ENCODE results near the gene GSTA1. TPM values are rescaled to one million over a fixed set of nuclear protein-coding genes. Genes with fewer than 3 reads are reported as not detected.
"Not testable (repeated sequence)": the region's sequence is repeated elsewhere in the genome, so short reads cannot be mapped to it uniquely, and the experiment has no call there.

The GSTA1 gene
- polyA plus RNA-seq, 1 experiment: not detected

DNA sequence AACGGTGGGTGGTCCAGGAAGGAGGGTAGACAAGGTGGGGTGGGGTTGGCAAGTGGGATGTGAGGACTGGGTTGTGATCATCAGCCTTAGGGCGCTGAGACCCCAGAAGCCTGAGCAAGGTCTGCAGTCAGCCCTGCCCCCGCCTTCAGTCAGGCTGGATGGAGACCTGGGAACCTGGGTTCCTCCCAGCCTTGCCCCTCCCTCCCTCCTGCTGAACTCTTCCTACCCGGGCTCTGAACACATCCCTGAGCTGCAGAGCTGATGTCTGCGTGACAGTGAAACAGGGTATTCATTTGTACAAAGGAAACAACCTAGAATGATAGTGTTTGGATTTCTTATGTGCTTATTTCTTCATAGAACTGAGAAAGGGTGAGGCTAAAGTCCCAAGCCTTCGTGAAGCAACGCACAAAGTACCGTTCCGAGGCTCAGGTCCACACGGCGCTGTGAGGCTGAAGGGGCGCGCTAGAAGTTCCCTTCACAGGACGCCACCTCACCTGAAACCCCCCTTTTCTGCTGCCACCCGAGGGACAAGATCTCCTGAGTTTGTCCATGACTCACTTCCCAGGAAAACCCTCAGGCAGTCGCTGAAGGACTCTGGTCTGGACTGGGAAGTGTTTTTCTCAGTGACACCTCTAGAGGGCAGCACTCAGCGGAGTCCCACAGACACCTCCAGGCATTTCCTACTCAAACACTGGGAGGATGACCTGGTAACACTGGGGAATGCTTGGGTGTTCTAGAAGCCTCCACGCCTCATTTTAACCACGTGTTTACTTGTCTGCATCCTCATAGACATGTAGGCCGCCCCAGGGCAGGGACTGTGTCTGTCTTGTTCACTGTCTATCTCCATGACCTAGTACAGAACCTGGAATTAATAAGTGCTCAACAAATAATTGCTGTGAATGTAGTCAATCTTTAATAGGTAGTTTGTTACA is 35.8 kb upstream of the GSTA1 start:
- CTCF ChIA-PET: interaction anchor here (0.6 to 1.6 kb wide), 3 partner anchors 9 to 157 kb away, joined by 3 to 5 read pairs (median 3); no protein-coding TSS in a partner anchor
- POLR2A ChIA-PET: no interaction called here
- Histone ChIP-seq H3K4me3 (ENCODE audit: low read depth, low read length) (no peak overlapping the region), H3K36me3 (ENCODE audit: control insufficient read depth, insufficient read depth, low read length) (no peaks in the 10 kb centered on the region), H3K27me3 (ENCODE audit: control insufficient read depth, insufficient read depth, low read length) (peaks cover 5% of the 10 kb centered on the region; the same call in 1 of the 2 replicates)
- TF ChIP-seq, protein P1, sequence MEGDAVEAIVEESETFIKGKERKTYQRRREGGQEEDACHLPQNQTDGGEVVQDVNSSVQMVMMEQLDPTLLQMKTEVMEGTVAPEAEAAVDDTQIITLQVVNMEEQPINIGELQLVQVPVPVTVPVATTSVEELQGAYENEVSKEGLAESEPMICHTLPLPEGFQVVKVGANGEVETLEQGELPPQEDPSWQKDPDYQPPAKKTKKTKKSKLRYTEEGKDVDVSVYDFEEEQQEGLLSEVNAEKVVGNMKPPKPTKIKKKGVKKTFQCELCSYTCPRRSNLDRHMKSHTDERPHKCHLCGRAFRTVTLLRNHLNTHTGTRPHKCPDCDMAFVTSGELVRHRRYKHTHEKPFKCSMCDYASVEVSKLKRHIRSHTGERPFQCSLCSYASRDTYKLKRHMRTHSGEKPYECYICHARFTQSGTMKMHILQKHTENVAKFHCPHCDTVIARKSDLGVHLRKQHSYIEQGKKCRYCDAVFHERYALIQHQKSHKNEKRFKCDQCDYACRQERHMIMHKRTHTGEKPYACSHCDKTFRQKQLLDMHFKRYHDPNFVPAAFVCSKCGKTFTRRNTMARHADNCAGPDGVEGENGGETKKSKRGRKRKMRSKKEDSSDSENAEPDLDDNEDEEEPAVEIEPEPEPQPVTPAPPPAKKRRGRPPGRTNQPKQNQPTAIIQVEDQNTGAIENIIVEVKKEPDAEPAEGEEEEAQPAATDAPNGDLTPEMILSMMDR (IDR thresholded peaks at IDR 0.05; ENCODE audit: insufficient read depth, low read depth, low read length): peak; percentile 75
- DNase-seq (ENCODE audit: low read depth): no peak

DNA sequence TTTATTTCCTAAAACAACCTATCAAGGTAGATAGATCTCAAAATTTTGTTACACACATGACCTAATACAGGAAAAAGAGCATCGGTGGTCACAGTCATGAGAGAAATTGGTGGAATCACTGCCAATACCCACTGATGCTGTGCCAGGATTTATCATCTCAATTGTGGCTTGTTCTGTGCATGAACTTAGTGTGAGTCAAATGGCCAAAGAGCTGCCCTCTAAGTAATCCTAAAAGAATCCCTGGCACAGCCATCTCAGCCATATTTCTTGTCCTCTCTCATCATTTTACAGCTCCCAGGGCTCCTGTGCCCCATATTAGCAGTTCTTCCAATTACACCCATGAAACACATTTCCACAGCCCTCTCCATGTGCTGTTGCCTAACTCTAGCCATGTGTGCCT is 30.9 kb upstream of the GSTA1 start:
- ChIA-PET CTCF (interaction anchor here (1.1 kb wide), 1 partner anchor 19 kb away, joined by 3 read pairs; no protein-coding TSS in a partner anchor), POLR2A (no interaction called here)
- no peak for DNase-seq (ENCODE audit: low read depth)
- no peaks in the 10 kb centered on the region for H3K36me3 ChIP-seq (ENCODE audit: control insufficient read depth, insufficient read depth, low read length)
- peaks cover 3% of the 10 kb centered on the region; the same call in 1 of the 2 replicates for H3K27me3 ChIP-seq (ENCODE audit: control insufficient read depth, insufficient read depth, low read length)
- no peak overlapping the region for H3K4me3 ChIP-seq (ENCODE audit: low read depth, low read length)
- TF ChIP-seq, protein P1 (IDR thresholded peaks at IDR 0.05; ENCODE audit: insufficient read depth, low read depth, low read length): no peak

DNA sequence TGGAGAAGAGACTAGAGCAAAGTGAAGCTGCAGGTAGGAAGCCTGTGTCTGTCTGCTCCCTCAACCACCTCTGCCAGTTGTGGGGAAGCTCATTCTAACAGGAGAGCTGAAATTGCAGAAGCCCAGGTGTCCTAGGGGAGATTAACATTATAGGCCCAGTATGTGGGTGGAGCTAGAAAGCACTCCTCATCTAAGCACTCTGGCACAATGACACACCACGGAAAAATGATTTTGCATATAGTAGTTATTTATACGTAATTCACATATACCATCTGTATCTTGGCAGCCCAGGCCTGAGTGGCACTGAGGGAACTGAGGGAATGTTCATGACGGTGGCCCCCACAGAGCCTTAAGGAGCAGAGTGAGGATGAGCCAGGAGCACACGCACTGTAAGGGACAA is 27.3 kb upstream of the GSTA1 start:
- POLR2A ChIA-PET; DNase-seq (ENCODE audit: low read depth); H3K36me3 ChIP-seq (ENCODE audit: control insufficient read depth, insufficient read depth, low read length); H3K27me3 ChIP-seq (ENCODE audit: control insufficient read depth, insufficient read depth, low read length); H3K4me3 ChIP-seq (ENCODE audit: low read depth, low read length): not testable (repeated sequence)
- CTCF ChIA-PET: interaction anchor here (1.4 kb wide), 1 partner anchor 8 kb away, joined by 3 read pairs; no protein-coding TSS in a partner anchor

DNA sequence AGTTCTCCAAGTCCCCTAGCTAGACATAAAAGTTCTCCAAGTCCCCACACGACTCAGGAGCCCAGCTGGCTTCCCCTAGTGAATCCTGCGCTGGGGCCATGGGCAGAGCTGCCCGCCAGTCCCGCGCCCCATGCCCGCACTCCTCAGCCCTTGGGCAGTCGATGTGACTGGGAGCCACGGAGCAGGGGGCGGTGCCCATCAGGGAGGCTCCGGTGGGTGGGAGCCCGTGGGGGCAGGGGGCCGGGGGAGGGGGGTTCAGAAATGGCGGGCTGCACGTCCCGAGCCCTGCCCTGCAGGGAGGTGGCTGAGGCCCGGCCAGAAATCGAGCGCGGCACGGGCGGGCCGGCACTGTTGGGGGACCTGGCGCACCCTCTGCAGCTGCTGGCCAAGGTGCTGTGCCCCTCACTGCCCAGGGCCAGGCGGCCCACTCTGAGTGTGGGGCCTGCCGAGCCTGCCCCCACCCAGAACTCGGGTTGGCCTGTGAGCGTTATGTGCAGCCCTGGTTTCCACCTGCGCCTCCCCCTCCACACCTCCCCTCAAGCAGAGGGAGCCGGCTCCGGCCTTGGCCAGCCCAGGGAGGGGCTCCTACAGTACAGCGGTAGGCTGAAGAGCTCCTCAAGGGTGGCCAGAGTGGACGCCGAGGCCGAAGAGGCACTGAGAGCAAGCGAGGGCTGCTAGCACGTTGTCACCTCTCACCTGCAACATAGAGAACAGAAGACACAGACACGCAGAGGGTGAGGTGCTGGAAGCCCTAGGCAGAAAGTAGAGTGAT is 25.6 kb upstream of the GSTA1 start:
- TF ChIP-seq, protein P1 (IDR thresholded peaks at IDR 0.05; ENCODE audit: insufficient read depth, low read depth, low read length): no peak
- Histone ChIP-seq H3K36me3 (ENCODE audit: control insufficient read depth, insufficient read depth, low read length) (no peaks in the 10 kb centered on the region), H3K4me3 (ENCODE audit: low read depth, low read length) (no peak overlapping the region), H3K27me3 (ENCODE audit: control insufficient read depth, insufficient read depth, low read length) (no peaks in the 10 kb centered on the region)
- no peak for DNase-seq (ENCODE audit: low read depth)
- CTCF ChIA-PET: interaction anchor here (0.9 to 1.7 kb wide), 4 partner anchors 10 to 165 kb away, joined by 3 to 5 read pairs (median 3); no protein-coding TSS in a partner anchor
- POLR2A ChIA-PET: no interaction called here

DNA sequence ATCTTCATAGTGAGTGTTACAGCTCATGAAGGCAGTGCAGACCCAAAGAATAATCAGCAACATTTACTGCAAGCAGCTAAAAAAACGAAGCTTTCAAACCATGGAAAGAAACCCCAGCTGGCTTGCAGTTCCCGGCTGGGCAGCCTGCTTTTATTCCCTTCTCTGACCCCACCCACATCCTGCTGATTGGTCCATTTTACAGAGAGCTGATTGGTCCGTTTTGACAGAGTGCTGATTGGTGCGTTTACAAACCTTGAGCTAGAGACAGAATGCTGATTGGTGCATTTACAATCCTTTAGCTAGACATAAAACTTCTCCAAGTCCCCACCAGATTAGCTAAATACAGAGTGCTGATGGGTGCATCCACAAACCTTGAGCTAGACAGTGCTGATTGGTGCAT is 25.0 kb upstream of the GSTA1 start:
- CTCF ChIA-PET: interaction anchor here (1.2 to 1.7 kb wide), 2 partner anchors 10 to 166 kb away, joined by 3 to 5 read pairs; no protein-coding TSS in a partner anchor
- POLR2A ChIA-PET; DNase-seq (ENCODE audit: low read depth): not testable (repeated sequence)

DNA sequence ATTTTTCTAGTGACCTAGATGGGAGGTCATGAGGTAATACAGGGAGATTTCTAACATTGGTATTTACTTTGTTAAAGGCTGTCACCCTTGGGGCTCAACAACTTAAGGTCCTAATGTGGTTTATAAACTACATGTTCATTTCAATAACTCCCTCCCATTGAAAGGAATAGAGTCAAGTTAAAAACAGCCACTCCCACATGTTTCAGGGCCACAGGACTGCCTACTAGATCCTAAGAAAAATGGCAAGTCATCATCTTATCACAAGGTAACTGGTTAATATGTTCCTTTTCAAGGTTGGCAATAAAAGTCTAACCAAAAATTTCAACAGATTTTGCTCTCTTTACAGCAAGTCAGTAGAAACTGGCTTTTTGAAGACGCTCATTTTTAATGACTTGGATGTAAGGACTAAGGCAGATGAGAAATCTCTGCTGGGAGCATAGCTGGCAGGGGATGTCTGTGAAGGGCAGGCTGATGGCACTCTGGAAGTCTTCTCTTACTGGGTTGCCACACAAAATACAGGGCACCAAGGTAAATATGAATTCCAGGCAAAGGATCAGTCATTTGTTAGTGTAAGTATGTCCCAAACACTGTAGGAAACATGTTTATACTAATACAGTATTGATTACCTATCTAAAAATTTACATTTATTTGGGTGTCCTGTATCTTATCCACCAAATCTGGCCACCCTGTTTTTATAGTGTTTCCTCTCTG is 23.6 kb upstream of the GSTA1 start:
- H3K27me3 ChIP-seq (ENCODE audit: control insufficient read depth, insufficient read depth, low read length); POLR2A ChIA-PET; DNase-seq (ENCODE audit: low read depth); H3K36me3 ChIP-seq (ENCODE audit: control insufficient read depth, insufficient read depth, low read length); H3K4me3 ChIP-seq (ENCODE audit: low read depth, low read length): not testable (repeated sequence)
- CTCF ChIA-PET: interaction anchor here (1.1 to 1.7 kb wide), 2 partner anchors 11 to 12 kb away, joined by 3 to 5 read pairs; no protein-coding TSS in a partner anchor

More for the DNA sequence above, 25.0 kb upstream of the GSTA1 start:
- H3K36me3 ChIP-seq (ENCODE audit: control insufficient read depth, insufficient read depth, low read length); H3K27me3 ChIP-seq (ENCODE audit: control insufficient read depth, insufficient read depth, low read length); H3K4me3 ChIP-seq (ENCODE audit: low read depth, low read length): not testable (repeated sequence)

Data from BJ (cell line).